Subcutaneous adipose tissue (tissue), 4 donors: ENCODE data around the gene ARHGEF4. TPM values are rescaled to one million over a fixed set of nuclear protein-coding genes. Genes with fewer than 3 reads are reported as not detected.

ENCODE experiments used
- CTCF ChIP-seq: fragments of 450-650 bp; IDR thresholded peaks from one replicate; pipeline ENCODE4 v1.5.1; 2016; ENCODE audit warnings: low read depth, mild to moderate bottlenecking, control low read depth, antibody characterized with exemption, moderate library complexity
- total RNA-seq, 4 donors: library from RNA; depleted of rRNA; stranded (reverse); fragments of >200 nt; gene quantifications; one replicate each; pipeline ENCODE4 v1.1.0, GENCODE V29; 2016

ARHGEF4 gene
- total RNA-seq, 4 donors from 2014 or later, result 4.8 to 17.9 (median 9.8) TPM

GRCh38 chr2:130837175-130837810 is 579 bp downstream of the ARHGEF4 start:
- no peak for TF ChIP-seq CTCF

- no peak for TF ChIP-seq CTCF
These were observed 1.3 kb downstream of the ARHGEF4 start for GRCh38 chr2:130837811-130838565.

GRCh38 chr2:130839011-130839780 is 2.5 kb downstream of the ARHGEF4 start:
- TF ChIP-seq CTCF, result no peak

GRCh38 chr2:130840506-130840905 is 3.8 kb downstream of the ARHGEF4 start:
- TF ChIP-seq CTCF, result no peak

GRCh38 chr2:130841741-130842365 is 5.1 kb downstream of the ARHGEF4 start:
- TF ChIP-seq CTCF, result no peak

- no peak for TF ChIP-seq CTCF
These were observed 6.1 kb downstream of the ARHGEF4 start for GRCh38 chr2:130842770-130843169.
